Measurements from ENCODE around the gene GRIN1. TPM values are rescaled to one million over a fixed set of nuclear protein-coding genes. Genes with fewer than 3 reads are reported as not detected.

GRIN1 gene
- total RNA-seq, 2 experiments from 2014 or later = 0.06 TPM; not detected in 1

GRCh38 chr9:137181680-137182079, 42.7 kb downstream of the GRIN1 start:
- ChIA-PET CTCF (interaction anchor here (1.4 kb wide), 1 partner anchor 13 kb away, joined by 3 read pairs; no protein-coding TSS in a partner anchor), POLR2A (no interaction called here)

DNA sequence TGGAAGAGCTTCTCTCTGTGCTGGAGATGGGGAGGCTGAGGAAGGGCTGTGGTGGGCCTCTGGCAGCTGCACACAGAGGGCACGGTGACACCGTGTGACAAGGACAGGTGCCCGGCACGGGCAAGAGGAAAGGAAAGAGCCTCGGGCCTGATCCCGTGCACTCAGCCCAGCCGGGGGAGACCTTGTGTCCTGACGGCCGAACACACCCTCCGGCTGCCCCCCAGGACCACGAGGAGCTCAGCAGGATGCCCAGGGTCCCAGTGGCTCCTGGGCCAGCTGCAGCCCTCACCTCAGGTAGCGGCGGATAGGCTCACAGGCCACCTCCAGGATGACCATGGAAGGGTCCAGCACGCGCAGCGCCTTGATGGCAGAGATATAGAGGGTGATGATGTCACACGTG, 43.9 kb downstream of the GRIN1 start:
- CTCF ChIA-PET = interaction anchor here (1.2 kb wide), 1 partner anchor 54 kb away, joined by 3 read pairs; no protein-coding TSS in a partner anchor
- POLR2A ChIA-PET = interaction anchor here (0.5 kb wide), 1 partner anchor 71 kb away, joined by 3 read pairs; no protein-coding TSS in a partner anchor

DNA sequence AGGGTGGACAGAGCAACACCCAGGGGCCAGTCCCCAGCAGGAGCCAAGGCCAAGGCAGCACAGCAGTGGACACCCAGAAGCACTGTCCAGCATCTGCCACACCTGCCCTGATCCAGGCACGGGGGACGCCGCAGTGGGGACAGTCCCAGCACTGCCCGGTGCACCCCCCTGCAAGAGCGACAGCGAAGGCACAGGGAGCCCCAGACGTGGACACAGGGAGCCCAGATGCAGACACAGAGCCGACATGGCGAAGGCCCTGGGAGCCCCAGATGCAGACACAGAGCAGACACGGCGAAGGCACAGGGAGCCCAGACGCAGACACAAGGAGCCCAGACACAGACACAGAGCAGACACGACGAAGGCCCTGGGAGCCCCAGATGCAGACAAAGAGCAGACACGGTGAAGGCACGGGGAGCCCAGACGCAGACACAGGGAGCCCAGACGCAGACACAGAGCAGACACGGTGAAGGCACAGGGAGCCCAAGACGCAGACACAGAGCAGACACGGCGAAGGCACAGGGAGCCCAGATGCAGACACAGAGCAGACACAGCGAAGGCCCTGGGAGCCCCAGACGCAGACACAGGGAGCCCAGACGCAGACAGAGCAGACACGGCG, 45.1 kb downstream of the GRIN1 start:
- CTCF ChIA-PET = no interaction called here
- POLR2A ChIA-PET = no interaction called here

GRCh38 chr9:137184881-137185660, 46.1 kb downstream of the GRIN1 start:
- ChIA-PET POLR2A (no interaction called here), CTCF (interaction anchor here (2.0 kb wide), 1 partner anchor 10 kb away, joined by 5 read pairs; no protein-coding TSS in a partner anchor)

DNA sequence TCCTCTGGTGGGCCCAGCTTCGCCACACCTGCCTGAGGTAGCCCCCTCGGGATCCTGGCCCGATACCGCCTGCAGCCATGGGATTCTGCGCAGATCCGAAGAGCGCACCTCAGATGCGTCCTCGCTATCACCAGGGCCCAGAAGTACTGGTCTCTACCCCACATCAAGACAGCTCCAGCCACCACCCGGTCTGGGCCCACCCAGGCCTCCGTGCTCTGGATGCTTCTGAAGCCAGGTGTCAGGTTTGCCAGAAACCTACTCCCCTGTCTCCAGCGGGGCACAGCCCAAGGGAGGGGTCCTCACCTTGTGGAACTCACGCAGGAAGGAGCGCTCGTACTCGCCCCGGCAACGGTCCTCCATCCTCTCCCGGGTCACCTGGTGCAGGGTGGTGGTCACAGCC, 47.0 kb downstream of the GRIN1 start:
- POLR2A ChIA-PET = no interaction called here
- CTCF ChIA-PET = interaction anchor here (2.0 kb wide), 1 partner anchor 11 kb away, joined by 5 read pairs; no protein-coding TSS in a partner anchor

- CTCF ChIA-PET = interaction anchor here (2.0 kb wide), 1 partner anchor 11 kb away, joined by 5 read pairs; no protein-coding TSS in a partner anchor
Observed at GRCh38 chr9:137186385-137186784, 47.4 kb downstream of the GRIN1 start.

GRCh38 chr9:137187386-137187785, 48.4 kb downstream of the GRIN1 start:
- POLR2A ChIA-PET = interaction anchor here (1.0 to 3.4 kb wide), 4 partner anchors 13 to 92 kb away, joined by 3 to 19 read pairs (median 7); partner anchors contain the start of gene TPRN

More at GRCh38 chr9:137186385-137186784, 47.4 kb downstream of the GRIN1 start:
- POLR2A ChIA-PET = no interaction called here

DNA sequence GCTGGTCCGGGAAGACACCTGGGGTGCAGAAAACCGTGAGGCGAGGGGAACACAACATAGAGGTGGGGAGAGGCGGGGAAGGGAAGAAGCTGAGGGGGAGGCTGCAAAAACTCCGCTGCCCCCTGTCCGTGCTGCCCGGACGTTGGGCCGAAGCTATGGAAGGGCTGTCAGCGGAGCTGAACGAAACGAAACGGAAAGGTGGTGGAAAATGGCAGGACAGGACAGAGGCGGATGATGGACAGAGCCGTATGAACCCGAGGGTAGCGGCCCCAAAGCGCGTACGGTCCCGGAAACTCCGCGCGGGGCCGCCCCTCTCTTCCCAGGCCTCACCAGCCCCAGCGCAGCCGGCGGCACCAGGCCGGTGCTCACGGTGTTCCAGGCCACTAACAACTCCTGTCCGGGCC, 49.1 kb downstream of the GRIN1 start:
- ChIA-PET POLR2A (interaction anchor here (1.0 to 3.4 kb wide), 7 partner anchors 10 to 93 kb away, joined by 3 to 19 read pairs (median 6); partner anchors contain the start of gene TPRN), CTCF (interaction anchor here (1.0 to 3.2 kb wide), 12 partner anchors 8 to 154 kb away, joined by 3 to 21 read pairs (median 4); partner anchors contain the start of genes NPDC1, RNF224, SLC34A3 and TPRN)

More at GRCh38 chr9:137187386-137187785, 48.4 kb downstream of the GRIN1 start:
- CTCF ChIA-PET = interaction anchor here (1.0 to 3.2 kb wide), 9 partner anchors 9 to 158 kb away, joined by 3 to 21 read pairs (median 5); partner anchors contain the start of genes NPDC1, RNF224 and TPRN

- ChIA-PET CTCF (interaction anchor here (0.8 to 3.2 kb wide), 17 partner anchors 8 to 154 kb away, joined by 3 to 21 read pairs (median 4); partner anchors contain the start of genes GRIN1, NPDC1, RNF224 and SLC34A3), POLR2A (interaction anchor here (0.8 to 3.4 kb wide), 11 partner anchors 10 to 381 kb away, joined by 3 to 19 read pairs (median 4); partner anchors contain the start of gene TPRN)
Observed at GRCh38 chr9:137188490-137189296, 49.7 kb downstream of the GRIN1 start, which contains the start of the genes ANAPC2 and SSNA1. ANAPC2 (minus strand) TSS chr9:137188560; CDS start chr9:137188532, 28 bp downstream. SSNA1 (plus strand) TSS chr9:137188676; CDS start chr9:137188727, 51 bp downstream.

- POLR2A ChIA-PET = interaction anchor here (0.8 to 3.4 kb wide), 10 partner anchors 11 to 382 kb away, joined by 3 to 19 read pairs (median 4); partner anchors contain the start of genes TPRN and TUBB4B
Observed at GRCh38 chr9:137189297-137190295, 50.6 kb downstream of the GRIN1 start.

DNA sequence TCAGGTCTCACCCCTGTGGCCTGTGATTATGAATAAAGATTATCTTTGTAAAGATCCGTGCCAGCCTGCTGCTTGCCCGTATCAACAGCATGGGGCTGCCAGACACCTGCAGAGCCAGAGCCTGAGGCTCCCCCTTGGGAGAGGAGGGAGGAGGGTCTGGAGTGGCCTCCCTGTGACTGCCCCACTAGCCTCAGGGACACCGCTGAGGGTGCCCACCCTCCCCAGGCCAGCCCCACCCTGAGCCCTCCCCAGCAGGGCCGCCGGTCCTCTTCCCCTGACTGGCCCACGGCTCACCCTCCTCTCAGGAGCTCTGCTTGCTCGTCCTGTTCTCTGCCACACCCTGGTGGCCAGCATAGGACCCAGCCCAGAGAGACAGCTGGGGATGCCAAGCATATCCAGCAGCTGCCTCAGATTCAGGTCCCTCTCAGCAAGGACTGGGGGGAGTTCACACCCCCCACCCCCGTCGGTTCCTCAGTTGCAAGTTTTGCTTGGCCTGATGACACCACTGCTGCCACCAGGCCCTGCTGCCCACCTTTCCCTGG, 51.4 kb downstream of the GRIN1 start:
- ChIA-PET CTCF (interaction anchor here (0.5 to 3.1 kb wide), 4 partner anchors 12 to 326 kb away, joined by 3 to 21 read pairs (median 4); partner anchors contain the start of genes GRIN1 and TPRN), POLR2A (interaction anchor here (0.5 to 3.4 kb wide), 4 partner anchors 46 to 60 kb away, joined by 3 to 19 read pairs (median 4); partner anchors contain the start of gene TUBB4B)

More at GRCh38 chr9:137189297-137190295, 50.6 kb downstream of the GRIN1 start:
- CTCF ChIA-PET = interaction anchor here (0.8 to 3.2 kb wide), 13 partner anchors 9 to 155 kb away, joined by 3 to 21 read pairs (median 4); partner anchors contain the start of genes GRIN1, RNF224, SLC34A3 and TPRN

DNA sequence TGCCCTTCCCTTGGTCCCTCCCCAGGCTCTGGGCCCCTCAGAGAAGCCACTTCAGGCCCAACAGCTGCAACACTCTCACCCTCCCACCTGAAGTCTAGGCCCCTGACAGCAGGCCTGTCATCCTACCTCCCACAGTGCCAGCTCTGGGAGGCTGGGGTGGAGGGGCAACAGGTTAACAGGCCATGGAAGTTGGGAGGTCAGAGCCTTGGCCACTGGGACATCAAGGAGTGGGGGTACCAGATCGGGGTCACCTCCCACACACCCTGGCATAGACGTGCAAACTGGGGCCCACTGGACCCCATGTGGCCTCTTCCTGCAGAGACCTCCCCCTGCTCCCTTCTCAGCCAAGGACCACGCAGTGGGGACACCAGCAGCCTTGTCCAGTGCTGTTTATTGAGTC, 52.3 kb downstream of the GRIN1 start:
- ChIA-PET POLR2A (interaction anchor here (0.6 kb wide), 1 partner anchor 63 kb away, joined by 3 read pairs; no protein-coding TSS in a partner anchor), CTCF (no interaction called here)

DNA sequence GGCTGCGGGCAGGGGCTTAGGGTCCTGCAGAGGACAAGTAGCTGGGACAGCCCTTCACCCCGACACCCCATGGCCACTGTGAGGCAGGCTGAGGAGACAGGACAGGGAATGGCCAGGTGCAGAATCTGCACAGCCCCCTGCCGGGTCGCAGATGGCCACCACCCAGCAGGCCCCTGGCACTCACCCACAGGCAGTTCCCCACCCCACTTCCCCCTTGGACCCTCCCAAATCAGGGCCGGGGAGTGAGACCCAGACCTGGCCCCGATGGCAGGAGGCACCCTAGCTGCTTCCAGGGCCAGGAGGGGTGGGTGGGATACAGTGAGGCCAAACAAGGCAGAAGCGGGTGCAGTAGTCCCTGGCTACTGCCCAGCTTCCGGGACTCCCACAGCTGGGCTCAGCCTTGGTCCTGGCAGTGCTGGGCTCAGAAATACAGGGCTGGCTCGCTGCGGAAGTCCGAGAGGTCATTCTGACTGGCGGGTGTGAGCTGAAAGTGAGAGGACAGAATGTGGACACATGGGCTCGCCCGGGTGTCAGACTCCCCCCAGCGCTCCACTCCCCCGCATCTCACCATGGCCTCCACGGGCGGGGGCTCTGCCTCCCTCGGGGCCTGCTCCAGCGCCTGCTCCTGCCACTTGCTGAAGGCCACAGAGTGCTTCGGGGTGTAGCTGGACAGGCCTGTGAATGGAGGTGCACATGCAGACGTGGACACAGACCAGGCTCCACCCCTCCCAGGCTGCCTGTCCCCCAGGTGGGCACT, 52.9 kb downstream of the GRIN1 start:
- ChIA-PET CTCF (interaction anchor here (0.5 to 1.7 kb wide), 2 partner anchors 45 to 66 kb away, joined by 4 to 5 read pairs; no protein-coding TSS in a partner anchor), POLR2A (interaction anchor here (0.6 kb wide), 1 partner anchor 63 kb away, joined by 3 read pairs; no protein-coding TSS in a partner anchor)

- ChIA-PET POLR2A (interaction anchor here (0.6 kb wide), 1 partner anchor 56 kb away, joined by 5 read pairs; no protein-coding TSS in a partner anchor), CTCF (interaction anchor here (0.5 to 1.7 kb wide), 2 partner anchors 44 to 67 kb away, joined by 4 to 5 read pairs; no protein-coding TSS in a partner anchor)
Observed at GRCh38 chr9:137192448-137192780, 53.5 kb downstream of the GRIN1 start.

GRCh38 chr9:137192859-137193258, 53.9 kb downstream of the GRIN1 start:
- CTCF ChIA-PET = interaction anchor here (1.7 kb wide), 1 partner anchor 44 kb away, joined by 4 read pairs; no protein-coding TSS in a partner anchor
- POLR2A ChIA-PET = interaction anchor here (0.6 kb wide), 1 partner anchor 55 kb away, joined by 5 read pairs; no protein-coding TSS in a partner anchor

DNA sequence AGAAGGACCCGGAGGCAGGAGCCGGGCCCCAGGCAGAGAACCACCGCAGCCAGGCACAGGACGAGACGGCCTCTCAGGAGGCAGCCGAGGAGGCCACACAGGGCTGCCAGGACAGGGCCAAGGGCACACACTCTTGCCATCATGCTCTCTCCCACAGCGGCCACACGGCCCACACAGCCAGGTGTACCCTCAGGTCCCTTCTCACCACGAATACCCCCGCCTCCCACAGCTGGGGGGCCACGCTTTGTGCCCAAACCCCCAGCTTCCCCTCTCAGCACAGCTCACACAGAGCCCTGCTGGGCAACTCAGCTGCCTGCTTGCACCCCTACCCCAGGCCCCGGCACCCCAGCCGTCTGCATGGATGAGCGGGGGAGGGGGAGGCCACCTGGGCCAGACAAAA, 54.8 kb downstream of the GRIN1 start:
- POLR2A ChIA-PET = no interaction called here
- CTCF ChIA-PET = interaction anchor here (1.2 kb wide), 1 partner anchor 10 kb away, joined by 3 read pairs; no protein-coding TSS in a partner anchor
